Omental fat pad (tissue), 4 donors: Measurements from ENCODE around the gene XPR1. TPM values are rescaled to one million over a fixed set of nuclear protein-coding genes. Genes with fewer than 3 reads are reported as not detected.

Experiments used
- ATAC-seq: fragments of 150-250 bp; one replicate; pipeline ENCODE4 v1.9.1; 2016; ENCODE audit warnings: mild to moderate bottlenecking, moderate library complexity; ENCODE audit not compliant: low FRiP score
- DNase-seq: peaks from one replicate; pipeline ENCODE4 v3.0.0-alpha.2; 2019; ENCODE audit warnings: low spot score
- CTCF ChIP-seq, 3 donors: fragments of 450-650 bp; IDR thresholded peaks; one replicate each; pipeline ENCODE4 v1.5.1; 2016 to 2017; ENCODE audit warnings: antibody characterized with exemption in 3 of 3, mild to moderate bottlenecking in 3 of 3, moderate library complexity in 2 of 3
- total RNA-seq, 4 donors: library from RNA; depleted of rRNA; stranded (reverse); fragments of >200 nt; gene quantifications; one replicate each; pipeline ENCODE4 v1.1.0, GENCODE V29; 2016

Gene XPR1
- total RNA-seq, 4 donors from 2014 or later, result 18.2 to 24.7 (median 20.0) TPM

- ATAC-seq (no peak), DNase-seq (no peak)
- no peak for TF ChIP-seq CTCF (IDR thresholded peaks at IDR 0.05)
These were observed 131.0 kb downstream of the XPR1 start for GRCh38 chr1:180762796-180763195.

DNA sequence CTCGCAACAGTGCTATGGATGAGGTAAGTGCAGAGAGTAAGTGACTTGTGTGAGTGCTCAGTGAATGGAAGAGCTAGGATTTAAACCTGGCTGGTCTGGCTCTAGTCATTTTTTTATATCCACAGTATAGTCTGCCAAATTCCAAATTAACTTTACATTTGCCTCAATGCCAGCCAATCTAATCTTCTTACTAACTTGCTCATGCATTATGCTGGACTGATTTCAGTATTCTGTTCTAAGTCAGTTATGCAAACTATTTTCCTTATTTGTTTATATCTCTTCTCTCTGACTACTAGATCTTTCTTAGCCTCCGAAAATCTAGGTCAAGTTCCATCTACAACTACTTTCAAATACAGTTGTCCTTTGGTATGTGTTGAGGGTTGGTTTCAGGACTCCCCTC is 133.3 kb downstream of the XPR1 start:
- no peak for TF ChIP-seq CTCF (IDR thresholded peaks at IDR 0.05)
- ATAC-seq (no peak), DNase-seq (no peak)

- no peak for TF ChIP-seq CTCF (IDR thresholded peaks at IDR 0.05)
- DNase-seq (no peak), ATAC-seq (no peak)
These were observed 138.1 kb downstream of the XPR1 start for GRCh38 chr1:180769889-180770288.

DNA sequence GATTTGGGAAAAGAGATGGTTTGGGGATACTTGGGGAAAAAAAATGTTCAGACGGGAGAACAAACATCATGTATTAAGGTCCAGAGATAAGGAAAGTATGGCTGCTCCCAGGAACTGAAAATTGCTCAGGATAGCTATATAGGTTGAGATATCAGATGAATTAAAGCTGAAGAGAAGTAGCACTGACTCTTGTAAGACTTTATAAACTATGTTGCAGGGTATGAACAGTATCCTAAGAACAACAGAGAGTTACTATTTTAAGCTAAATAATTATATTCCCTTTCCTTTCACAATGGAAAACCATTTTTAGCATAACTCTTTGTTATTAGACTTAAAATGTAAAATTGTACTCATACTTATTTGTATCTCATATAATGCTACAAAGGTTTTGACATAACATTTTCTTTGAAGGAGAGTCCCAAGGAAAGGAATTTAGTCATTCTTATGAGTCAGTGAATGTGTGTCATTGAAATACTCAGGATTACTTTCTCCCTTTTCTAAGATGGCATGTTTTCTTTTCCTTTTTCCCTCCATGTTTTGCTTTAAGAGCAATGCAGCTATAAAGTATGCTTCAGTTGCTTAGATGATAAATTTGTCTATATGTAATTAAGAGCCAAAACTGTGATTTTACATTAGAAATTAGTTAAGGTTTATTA is 141.5 kb downstream of the XPR1 start:
- no peak for ATAC-seq
- DNase-seq, result no peak
- no peak for TF ChIP-seq CTCF (IDR thresholded peaks at IDR 0.05)

DNA sequence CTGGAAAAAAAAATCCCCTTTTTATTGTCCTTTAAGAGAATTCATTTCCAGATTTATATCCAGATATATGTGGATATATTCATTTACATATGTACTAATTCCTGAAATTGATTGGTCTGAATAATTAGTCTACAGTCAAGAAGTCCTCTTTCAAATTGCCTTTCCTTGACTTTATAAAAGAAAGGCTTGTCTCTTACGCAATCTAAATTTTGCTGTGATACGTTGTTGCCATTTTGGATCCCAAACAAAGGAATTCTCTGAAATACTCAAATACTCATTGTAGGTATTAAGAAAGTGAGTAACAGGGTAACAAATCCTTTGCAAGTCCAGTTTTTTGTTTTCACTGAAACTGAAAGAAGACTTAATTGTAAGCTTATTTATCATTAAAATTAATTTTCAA is 144.0 kb downstream of the XPR1 start:
- ATAC-seq (no peak), DNase-seq (no peak)
- TF ChIP-seq CTCF (IDR thresholded peaks at IDR 0.05), result no peak

GRCh38 chr1:180777072-180777689 is 145.4 kb downstream of the XPR1 start:
- ATAC-seq, result no peak
- no peak for DNase-seq
- no peak for TF ChIP-seq CTCF (IDR thresholded peaks at IDR 0.05)

GRCh38 chr1:180778782-180779398 is 147.1 kb downstream of the XPR1 start:
- no peak for TF ChIP-seq CTCF (IDR thresholded peaks at IDR 0.05)
- no peak for DNase-seq
- ATAC-seq, result no peak
